ENCODE results near the gene CRYGS. TPM values are rescaled to one million over a fixed set of nuclear protein-coding genes. Genes with fewer than 3 reads are reported as not detected.

CRYGS gene
- total RNA-seq, 1 experiment from 2014 or later, result 4.3 TPM

GRCh38 chr3:186549497-186549896 is 5.3 kb upstream of the CRYGS start:
- Histone ChIP-seq H3K27me3 (ENCODE audit: insufficient read depth, low read length) (no peaks in the 10 kb centered on the region), H3K9ac (ENCODE audit: low read length) (no peak overlapping the region), H3K36me3 (ENCODE audit: control insufficient read depth in 1 of 2, insufficient read depth in 2 of 2, low read length in 2 of 2) (peaks cover 4 to 9% of the 10 kb centered on the region in 2 experiments; a peak in 3 of 4 replicates), H3K27ac (ENCODE audit: low read depth, low read length) (no peak overlapping the region), H4K20me1 (ENCODE audit: insufficient read depth) (no peaks in the 10 kb centered on the region), H3K4me1 (ENCODE audit: control insufficient read depth in 1 of 2, insufficient read depth in 2 of 2, low read length in 2 of 2) (no peaks in the 10 kb centered on the region), H3K9me3 (ENCODE audit: control insufficient read depth in 1 of 2, insufficient read depth in 1 of 2, low read depth in 1 of 2, low read length in 2 of 2) (no peaks in the 10 kb centered on the region), H3K79me2 (ENCODE audit: insufficient read depth, low read length) (no peaks in the 10 kb centered on the region), H3K4me3 (replicated peaks in 1 of 2; ENCODE audit: low read depth in 1 of 2, low read length in 2 of 2) (no peak overlapping the region), H3K9me2 (ENCODE audit: insufficient read depth) (no peaks in the 10 kb centered on the region), H2AFZ (ENCODE audit: low read depth, low read length, poor library complexity, severe bottlenecking) (no peak overlapping the region), H3K4me2 (ENCODE audit: low read length) (no peak overlapping the region)
- ChIA-PET RAD21 (ENCODE audit: low non-redundant PET in 1 of 2, low total read pairs in 2 of 2, uncharacterized antibody in 2 of 2, unreplicated experiment in 2 of 2) (no interaction called here), POLR2A (no interaction called here), CTCF (interaction anchor here (3.3 kb wide), 1 partner anchor 9 kb away, joined by 16 read pairs; no protein-coding TSS in a partner anchor)
- no TSS peak for BruUV-seq (replicated peaks)
- DNase-seq (ENCODE audit: low read depth, low spot score) (no peak), ATAC-seq (no peak)
- intact Hi-C loops (cut with micrococcal nuclease), result no loop called here
- TF ChIP-seq CEBPB (IDR thresholded peaks at IDR 0.05; ENCODE audit: low read depth), result no peak
- no peak for TF ChIP-seq ZFX (IDR thresholded peaks at IDR 0.05)
- TF ChIP-seq ZNF274 (IDR thresholded peaks at IDR 0.05; ENCODE audit: low read depth, low read length), result no peak
- TF ChIP-seq SIN3A (IDR thresholded peaks at IDR 0.05; ENCODE audit: low read depth), result no peak
- TF ChIP-seq RAD21 (IDR thresholded peaks at IDR 0.05; ENCODE audit: low read depth), result no peak
- TF ChIP-seq YY1 (IDR thresholded peaks at IDR 0.05; ENCODE audit: extremely low read depth, insufficient replicate concordance, low read depth, low read length), result no peak
- no peak for TF ChIP-seq ATF3 (IDR thresholded peaks at IDR 0.05)
- TF ChIP-seq EZH2phosphoT487 (IDR thresholded peaks at IDR 0.05; ENCODE audit: borderline replicate concordance), result no peak
- TF ChIP-seq TCF7L2 (IDR thresholded peaks at IDR 0.05; ENCODE audit: borderline replicate concordance, extremely low read depth, insufficient read depth, insufficient read length), result no peak
- TF ChIP-seq ZBTB33 (IDR thresholded peaks at IDR 0.05; ENCODE audit: extremely low read depth, insufficient replicate concordance, low read length), result no peak
- TF ChIP-seq SRF (IDR thresholded peaks at IDR 0.05; ENCODE audit: low read depth), result no peak
- TF ChIP-seq FOSL1 (IDR thresholded peaks at IDR 0.05; ENCODE audit: low read depth), result no peak
- no peak for TF ChIP-seq CTCF (IDR thresholded peaks at IDR 0.05 in 2 of 3, conservative IDR thresholded peaks at IDR 0.05 in 1 of 3; ENCODE audit: borderline replicate concordance in 1 of 3, insufficient read depth in 1 of 3, low read depth in 2 of 3, low read length in 2 of 3)
- TF ChIP-seq EZH2 (IDR thresholded peaks at IDR 0.05), result no peak
- no peak for TF ChIP-seq SP1 (IDR thresholded peaks at IDR 0.05; ENCODE audit: low read depth)

Data from HCT116 (cell line).